Suprapubic skin (tissue), 3 donors: ENCODE results near the gene RGS2.

ENCODE experiments used
- CTCF ChIP-seq, 2 donors: fragments of 200-600 bp in 1 of 2; fragments of 450-650 bp in 1 of 2; sonication (generic) in 1 of 2; IDR thresholded peaks; one replicate each; pipeline ENCODE4 v1.5.1; 2016 to 2019; ENCODE audit warnings: antibody characterized with exemption in 2 of 2, mild to moderate bottlenecking in 1 of 2, moderate library complexity in 1 of 2
- POLR2AphosphoS5 ChIP-seq, 3 donors: sonication (generic); formaldehyde crosslinking; IDR thresholded peaks; one replicate each; pipeline ENCODE4 v1.6.1; 2017; ENCODE audit warnings: antibody characterized with exemption in 3 of 3

GRCh38 chr1:192852001-192852947, 43.4 kb downstream of the RGS2 start:
- TF ChIP-seq CTCF (IDR thresholded peaks at IDR 0.05): no peak
- no peak for TF ChIP-seq POLR2AphosphoS5 (IDR thresholded peaks at IDR 0.05)
